K562 (cell line): ENCODE data around the gene SPTBN5. TPM values are rescaled to one million over a fixed set of nuclear protein-coding genes. Genes with fewer than 3 reads are reported as not detected.

Experiments used
- ATAC-seq: fragments of 200-7000 bp; cut with Tn5 transposase; 3 replicates; pipeline ENCODE4 v1.9.1; 2020; ENCODE audit warnings: moderate library complexity
- BruUV-seq: library from RNA; stranded (reverse); fragments of 400-500 nt; replicated peaks from 2 replicates; lab custom pipeline; 2021; lab: Mats Ljungman, UMichigan
- CTCF ChIA-PET: fragments of 300-600 bp; formaldehyde crosslinking; extraction: SDS; loops from one replicate; lab custom pipeline; 2021; ENCODE audit warnings: low intra/inter-chr PET ratio; lab: Yijun Ruan, JAX
- POLR2A ChIA-PET: fragments of 300-600, 350-650 bp; sonication (Branson Sonifier 250); formaldehyde crosslinking; extraction: SDS; loops from one replicate; lab custom pipeline; 2021; ENCODE audit warnings: antibody characterized with exemption, inconsistent platforms; lab: Yijun Ruan, JAX
- DNase-seq, 4 experiments: peaks; one replicate each; pipeline versions ENCODE4 v3.0.0 to v3.0.0-alpha.2; 2011 to 2018; ENCODE audit warnings: low spot score in 3 of 4, mixed read lengths in 3 of 4; ENCODE audit errors: extremely low read depth in 1 of 4
- FAIRE-seq: peaks from 2 replicates; lab custom pipeline; 2011; peaks lifted over from hg19 to GRCh38; lab: Jason Lieb, UNC
- H2AFZ ChIP-seq: 2 replicates; pipeline ENCODE4 v1.6.0; 2011; ENCODE audit warnings: low read depth, low read length, control low read depth, inconsistent platforms
- H3K27ac ChIP-seq: fragments of 200-600 bp; 3 replicates; pipeline ENCODE4 v1.8.0; 2011; ENCODE audit warnings: low read depth, mild to moderate bottlenecking, control low read depth, inconsistent platforms, low read length, moderate library complexity, mixed read lengths; ENCODE audit errors: extremely low read depth
- H3K27me3 ChIP-seq, 2 experiments: fragments of 300-600 bp in 1 of 2; 2 replicates in 1 of 2; 3 replicates in 1 of 2; pipeline versions ENCODE4 v1.6.0 to v1.8.0; 2011; ENCODE audit warnings: inconsistent platforms in 2 of 2, low read length in 2 of 2, mild to moderate bottlenecking in 1 of 2, mixed read lengths in 1 of 2, moderate library complexity in 1 of 2; ENCODE audit not compliant: control insufficient read depth in 2 of 2, insufficient read depth in 2 of 2
- H3K36me3 ChIP-seq: fragments of 300-600 bp; 3 replicates; pipeline ENCODE4 v1.8.0; 2011; ENCODE audit warnings: mild to moderate bottlenecking, low read length, inconsistent platforms; ENCODE audit not compliant: control insufficient read depth, insufficient read depth
- H3K4me1 ChIP-seq, 2 experiments: fragments of 200-600 bp in 1 of 2; replicated peaks in 1 of 2; 2 replicates in 1 of 2; 3 replicates in 1 of 2; pipeline versions ENCODE4 v1.5.1 to v1.8.0; 2011; ENCODE audit warnings: inconsistent platforms in 2 of 2, low read length in 2 of 2, mild to moderate bottlenecking in 1 of 2, mixed read lengths in 1 of 2, moderate library complexity in 1 of 2; ENCODE audit not compliant: control insufficient read depth in 2 of 2, insufficient read depth in 2 of 2
- H3K4me2 ChIP-seq: 2 replicates; pipeline ENCODE4 v1.6.1; 2011; ENCODE audit warnings: low read length, control low read depth, inconsistent platforms, mixed read lengths; ENCODE audit not compliant: insufficient read depth
- H3K4me3 ChIP-seq: fragments of 200-600 bp; sonication (generic), shearing (Covaris generic); 2 replicates; pipeline ENCODE4 v1.5.1; 2016; ENCODE audit warnings: control low read depth, inconsistent platforms
- H3K79me2 ChIP-seq: fragments of 200-600 bp; 3 replicates; pipeline ENCODE4 v1.8.0; 2011; ENCODE audit warnings: low read length, inconsistent platforms; ENCODE audit not compliant: control insufficient read depth, insufficient read depth
- H3K9ac ChIP-seq, 2 experiments: 2 replicates each; pipeline versions ENCODE4 v1.6.0 to v1.6.1; 2011; ENCODE audit warnings: low read depth in 2 of 2, low read length in 2 of 2, control low read depth in 1 of 2, inconsistent platforms in 1 of 2, mild to moderate bottlenecking in 1 of 2, mixed read lengths in 1 of 2; ENCODE audit not compliant: insufficient read depth in 1 of 2
- H3K9me1 ChIP-seq: one replicate; pipeline ENCODE4 v1.6.0; 2011; ENCODE audit warnings: inconsistent platforms, mild to moderate bottlenecking, low read length, moderate library complexity; ENCODE audit not compliant: control insufficient read depth, insufficient read depth
- H3K9me3 ChIP-seq: replicated peaks from 2 replicates; pipeline ENCODE4 v1.5.1; 2011; ENCODE audit warnings: low read depth, low read length, inconsistent platforms; ENCODE audit not compliant: control insufficient read depth, insufficient read depth
- H4K20me1 ChIP-seq: replicated peaks from 2 replicates; pipeline ENCODE4 v1.6.1; 2011; ENCODE audit warnings: low read length, inconsistent platforms, mixed read lengths; ENCODE audit not compliant: control insufficient read depth, insufficient read depth
- CREM ChIP-seq: IDR thresholded peaks from 2 replicates; pipeline ENCODE4 v1.6.1; 2014; ENCODE audit warnings: antibody characterized with exemption, low read depth
- HDAC1 ChIP-seq, 2 experiments: fragments of 450-650 bp; IDR thresholded peaks; 2 replicates each; pipeline ENCODE4 v1.6.1; 2016 to 2017; ENCODE audit warnings: inconsistent platforms in 1 of 2, mild to moderate bottlenecking in 1 of 2, moderate library complexity in 1 of 2
- HNRNPL ChIP-seq: fragments of 200-400 bp; formaldehyde crosslinking; IDR thresholded peaks from 2 replicates; pipeline ENCODE4 v1.6.1; 2017; ENCODE audit warnings: low read depth, mild to moderate bottlenecking, low read length
- MLLT1 ChIP-seq, 2 experiments: fragments of 450-650 bp; IDR thresholded peaks; 2 replicates each; pipeline ENCODE4 v1.6.1; 2016
- MYC ChIP-seq, 2 experiments: fragments of 250-450 bp in 1 of 2; sonication (Bioruptor Pico) in 1 of 2; IDR thresholded peaks; 2 replicates each; pipeline versions ENCODE4 v1.5.1 to v1.6.1; 2012 to 2021; ENCODE audit warnings: low read depth in 2 of 2, borderline replicate concordance in 1 of 2, improper control_type of control experiment in 1 of 2, low read length in 1 of 2, mild to moderate bottlenecking in 1 of 2, moderate library complexity in 1 of 2
- PHF8 ChIP-seq: fragments of 200-600 bp; sonication (generic); IDR thresholded peaks from 2 replicates; pipeline ENCODE4 v1.6.1; 2012; ENCODE audit warnings: mixed run types, mild to moderate bottlenecking, inconsistent platforms, low read length, moderate library complexity, borderline replicate concordance
- RBBP5 ChIP-seq: fragments of 200-600 bp; sonication (generic); IDR thresholded peaks from 2 replicates; pipeline ENCODE4 v1.6.1; 2012; ENCODE audit warnings: borderline replicate concordance, mild to moderate bottlenecking, low read length, control low read depth, inconsistent platforms; ENCODE audit not compliant: insufficient read depth, poor library complexity, severe bottlenecking
- SETDB1 ChIP-seq: IDR thresholded peaks from one replicate; pipeline ENCODE4 v1.6.1; 2012; ENCODE audit warnings: low read length, control low read depth, inconsistent platforms
- TCFL5 ChIP-seq: fragments of 250-450 bp; sonication (Bioruptor Pico); conservative IDR thresholded peaks from 2 replicates; pipeline ENCODE4 v1.6.1; 2021; ENCODE audit warnings: mild to moderate bottlenecking, moderate library complexity, matching md5 sums
- YY1 ChIP-seq, 3 experiments: IDR thresholded peaks; 2 replicates each; pipeline ENCODE4 v1.6.1; 2011; ENCODE audit warnings: low read length in 2 of 3, mild to moderate bottlenecking in 2 of 3, moderate library complexity in 2 of 3, borderline replicate concordance in 1 of 3, control low read depth in 1 of 3, low read depth in 1 of 3; ENCODE audit not compliant: insufficient read depth in 3 of 3, insufficient replicate concordance in 2 of 3, control insufficient read depth in 1 of 3, insufficient read length in 1 of 3; ENCODE audit errors: extremely low read depth in 1 of 3
- WGBS: fragments of 100-300 bp; shearing (Covaris generic); methylation state at CpG from one replicate; pipeline ENCODE4 v1.1.6; 2016; ENCODE audit warnings: low coverage, mixed read lengths; ENCODE audit not compliant: insufficient coverage; ENCODE audit errors: missing lambda C conversion rate; 5-methylcytosine and 5-hydroxymethylcytosine counted together
- in situ Hi-C: fragments of 300-500 bp; cut with MboI; formaldehyde crosslinking; loops from 4 replicates; pipeline ENCODE4 v1.15.0; 2018; ENCODE audit warnings: inconsistent platforms, mixed read lengths
- intact Hi-C: fragments of 100-400 bp; cut with micrococcal nuclease; formaldehyde crosslinking; loops from 2 replicates; pipeline ENCODE4 v1.14.2; 2022
- polyA plus RNA-seq, 8 experiments: library from polyadenylated mRNA; depleted of rRNA in 4 of 8; stranded (reverse) in 5 of 8; unstranded in 3 of 8; fragments of >200 nt; fragmentation: Nextera tagmentation in 2 of 8; fragmentation: Illumina TruSeq in 1 of 8; extraction: Ambion mirVana in 2 of 8; extraction: Trizol in 1 of 8; gene quantifications; 2 replicates each; pipeline versions ENCODE4 v1.2.1 to v1.2.3, GENCODE V29; 2011 to 2014; ENCODE audit warnings: inconsistent platforms in 1 of 8, missing spikeins in 1 of 8
- total RNA-seq, 7 experiments: library from RNA; depleted of rRNA in 6 of 7; stranded (reverse); fragments of >200 nt in 6 of 7; fragmentation: Illumina TruSeq in 2 of 7; extraction: Trizol in 2 of 7; gene quantifications; 2 replicates each; pipeline versions ENCODE4 v1.2.1 to v1.2.3, GENCODE V29; 2011 to 2021; ENCODE audit warnings: low replicate concordance in 1 of 7
- TF ChIP-seq, protein P1 (sequence below): sonication (generic); formaldehyde crosslinking; IDR thresholded peaks from 2 replicates; pipeline ENCODE4 v1.9.0; 2022; ENCODE audit warnings: mild to moderate bottlenecking, missing genetic modification reagents

SPTBN5 gene
- total and polyA plus RNA-seq, 9 of the 15 experiments (the other 6 are each of a cell fraction or from before 2014, with no cell fraction given) = 0.02 TPM; not detected in 8

- peak in 1 of 3 experiments; percentile 50 for TF ChIP-seq YY1 (IDR thresholded peaks at IDR 0.05; ENCODE audit: borderline replicate concordance in 1 of 3, control insufficient read depth in 1 of 3, extremely low read depth in 1 of 3, insufficient read depth in 3 of 3, insufficient read length in 1 of 3, insufficient replicate concordance in 2 of 3, low read depth in 1 of 3, low read length in 2 of 3)
- no peak for TF ChIP-seq HNRNPL
- BruUV-seq = no TSS peak
- DNase-seq (no peak), ATAC-seq (no peak), FAIRE-seq (no peak)
- Histone ChIP-seq H3K4me2 (no peak overlapping the region), H3K79me2 (no peaks in the 10 kb centered on the region), H3K9me1 (no peaks in the 10 kb centered on the region), H4K20me1 (peaks cover 26% of the 10 kb centered on the region), H3K4me3 (no peak overlapping the region), H3K9ac (no peak overlapping the region), H2AFZ (no peak overlapping the region), H3K27me3 (peaks cover 58 to 97% of the 10 kb centered on the region in 2 experiments; a peak in 4 of 5 replicates), H3K27ac (no peak overlapping the region), H3K36me3 (no peaks in the 10 kb centered on the region), H3K9me3 (no peaks in the 10 kb centered on the region), H3K4me1 (peaks cover 0 to 35% of the 10 kb centered on the region in 2 experiments; a peak in 3 of 5 replicates)
- CTCF ChIA-PET = no interaction called here
- POLR2A ChIA-PET = interaction anchor here (0.7 to 1.2 kb wide), 2 partner anchors 8 to 18 kb away, joined by 3 to 4 read pairs; no protein-coding TSS in a partner anchor
- intact Hi-C loops = no loop called here
- 5% methylated on average over 12 of the region's 12 CpGs for WGBS
- in situ Hi-C loops = no loop called here
Observed at GRCh38 chr15:41874736-41875135, 19.1 kb downstream of the SPTBN5 start.

- Histone ChIP-seq H3K27ac (no peak overlapping the region), H3K79me2 (no peaks in the 10 kb centered on the region), H3K4me1 (peaks cover 0 to 31% of the 10 kb centered on the region in 2 experiments; a peak in 3 of 5 replicates), H3K9me3 (no peaks in the 10 kb centered on the region), H3K36me3 (no peaks in the 10 kb centered on the region), H4K20me1 (peaks cover 33% of the 10 kb centered on the region), H3K27me3 (peaks cover 68 to 97% of the 10 kb centered on the region in 2 experiments; a peak in 4 of 5 replicates), H3K9me1 (no peaks in the 10 kb centered on the region), H3K4me2 (no peak overlapping the region), H2AFZ (no peak overlapping the region), H3K4me3 (no peak overlapping the region), H3K9ac (no peak overlapping the region)
- ATAC-seq (no peak), DNase-seq (no peak), FAIRE-seq (no peak)
- ChIA-PET CTCF (no interaction called here), POLR2A (interaction anchor here (1.1 kb wide), 1 partner anchor 22 kb away, joined by 3 read pairs; no protein-coding TSS in a partner anchor)
- WGBS = 0% methylated on average over 8 of the region's 8 CpGs
- no TSS peak for BruUV-seq
- in situ Hi-C loops = no loop called here
- intact Hi-C loops = no loop called here
- TF ChIP-seq SETDB1 (no peak), MYC (IDR thresholded peaks at IDR 0.05; ENCODE audit: low read depth, low read length) (no peak), MYC (CRISPR knock-in tag; IDR thresholded peaks at IDR 0.05; ENCODE audit: borderline replicate concordance, low read depth) (no peak), MLLT1 (IDR thresholded peaks at IDR 0.05) (no peak), PHF8 (no peak), RBBP5 (no peak), CREM (no peak), HDAC1 (IDR thresholded peaks at IDR 0.05) (no peak), TCFL5 (CRISPR knock-in tag) (no peak)
- TF ChIP-seq, protein P1, sequence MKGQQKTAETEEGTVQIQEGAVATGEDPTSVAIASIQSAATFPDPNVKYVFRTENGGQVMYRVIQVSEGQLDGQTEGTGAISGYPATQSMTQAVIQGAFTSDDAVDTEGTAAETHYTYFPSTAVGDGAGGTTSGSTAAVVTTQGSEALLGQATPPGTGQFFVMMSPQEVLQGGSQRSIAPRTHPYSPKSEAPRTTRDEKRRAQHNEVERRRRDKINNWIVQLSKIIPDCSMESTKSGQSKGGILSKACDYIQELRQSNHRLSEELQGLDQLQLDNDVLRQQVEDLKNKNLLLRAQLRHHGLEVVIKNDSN (CRISPR knock-in tag) = no peak
Observed at GRCh38 chr15:41873711-41874110, 20.1 kb downstream of the SPTBN5 start.
